PC-3 (cell line): ENCODE measurements around the gene TTC8.

Source experiments
- EZH2 ChIP-seq: fragments of 300-600 bp; sonication (generic); IDR thresholded peaks from one replicate; pipeline ENCODE4 v1.6.1; 2017; ENCODE audit warnings: antibody characterized with exemption, mild to moderate bottlenecking, low read length; ENCODE audit not compliant: unreplicated experiment
- EZH2phosphoT487 ChIP-seq: fragments of 300-600 bp; sonication (generic); IDR thresholded peaks from 2 replicates; pipeline ENCODE4 v1.6.1; 2018; ENCODE audit warnings: mild to moderate bottlenecking, antibody characterized with exemption, low read length, borderline replicate concordance
- TF ChIP-seq, protein P1 (sequence below): fragments of 300-600 bp; sonication (generic); conservative IDR thresholded peaks from 2 replicates; pipeline ENCODE4 v1.5.1; 2017; ENCODE audit warnings: antibody characterized with exemption, low read depth, mild to moderate bottlenecking, low read length

DNA sequence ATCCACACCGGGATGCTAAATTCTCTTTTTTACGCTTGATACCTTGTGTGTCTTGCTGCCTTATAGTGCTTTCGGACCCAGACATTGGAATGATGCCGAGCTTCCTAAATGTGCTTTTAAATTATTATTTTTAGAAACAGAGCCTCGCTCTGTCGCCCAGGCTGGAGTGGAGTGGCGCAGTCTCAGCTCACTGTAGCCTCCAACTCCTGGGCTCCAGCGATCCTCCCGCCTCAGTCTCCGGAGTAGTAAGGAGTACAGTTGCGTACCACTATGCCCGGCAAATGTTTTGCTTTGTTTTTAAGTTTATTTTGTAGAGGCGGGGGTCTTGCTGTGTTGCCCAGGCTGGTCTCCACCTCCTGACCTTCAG, 31.2 kb upstream of the TTC8 start:
- TF ChIP-seq, protein P1, sequence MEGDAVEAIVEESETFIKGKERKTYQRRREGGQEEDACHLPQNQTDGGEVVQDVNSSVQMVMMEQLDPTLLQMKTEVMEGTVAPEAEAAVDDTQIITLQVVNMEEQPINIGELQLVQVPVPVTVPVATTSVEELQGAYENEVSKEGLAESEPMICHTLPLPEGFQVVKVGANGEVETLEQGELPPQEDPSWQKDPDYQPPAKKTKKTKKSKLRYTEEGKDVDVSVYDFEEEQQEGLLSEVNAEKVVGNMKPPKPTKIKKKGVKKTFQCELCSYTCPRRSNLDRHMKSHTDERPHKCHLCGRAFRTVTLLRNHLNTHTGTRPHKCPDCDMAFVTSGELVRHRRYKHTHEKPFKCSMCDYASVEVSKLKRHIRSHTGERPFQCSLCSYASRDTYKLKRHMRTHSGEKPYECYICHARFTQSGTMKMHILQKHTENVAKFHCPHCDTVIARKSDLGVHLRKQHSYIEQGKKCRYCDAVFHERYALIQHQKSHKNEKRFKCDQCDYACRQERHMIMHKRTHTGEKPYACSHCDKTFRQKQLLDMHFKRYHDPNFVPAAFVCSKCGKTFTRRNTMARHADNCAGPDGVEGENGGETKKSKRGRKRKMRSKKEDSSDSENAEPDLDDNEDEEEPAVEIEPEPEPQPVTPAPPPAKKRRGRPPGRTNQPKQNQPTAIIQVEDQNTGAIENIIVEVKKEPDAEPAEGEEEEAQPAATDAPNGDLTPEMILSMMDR: no peak
- TF ChIP-seq EZH2phosphoT487: no peak
- no peak for TF ChIP-seq EZH2
